Fibroblast of pulmonary artery (primary cell): ENCODE data around the gene ZCCHC7.
A peak's percentile ranks its signal among the peaks of the same experiment; 100 is the strongest.

Experiments
- DNase-seq: peaks from one replicate; pipeline ENCODE4 v3.0.0-alpha.2; 2010; ENCODE audit warnings: low read depth
- H3K4me3 ChIP-seq: replicated peaks from 2 replicates; pipeline ENCODE4 v1.5.1; 2011; ENCODE audit warnings: low read depth, mild to moderate bottlenecking, control low read depth, low read length, moderate library complexity
- CTCF ChIP-seq: IDR thresholded peaks from 2 replicates; pipeline ENCODE4 v1.5.1; 2011; ENCODE audit warnings: mild to moderate bottlenecking, control low read depth, low read length, inconsistent platforms; ENCODE audit errors: missing control alignments

The ZCCHC7 gene

GRCh38 chr9:37371565-37372464 is 251.4 kb downstream of the ZCCHC7 start:
- no peak for TF ChIP-seq CTCF
- peak; percentile 67 for DNase-seq
- H3K4me3 ChIP-seq = no peak overlapping the region

- H3K4me3 ChIP-seq = no peak overlapping the region
- no peak for DNase-seq
- no peak for TF ChIP-seq CTCF
Measured at GRCh38 chr9:37372839-37373238, 252.5 kb downstream of the ZCCHC7 start.

- TF ChIP-seq CTCF = no peak
- H3K4me3 ChIP-seq = no peak overlapping the region
- no peak for DNase-seq
Measured at GRCh38 chr9:37373621-37374020, 253.2 kb downstream of the ZCCHC7 start.

GRCh38 chr9:37374892-37375291 is 254.5 kb downstream of the ZCCHC7 start:
- no peak for DNase-seq
- no peak for TF ChIP-seq CTCF
- H3K4me3 ChIP-seq = no peak overlapping the region

- DNase-seq = no peak
- H3K4me3 ChIP-seq = no peak overlapping the region
- TF ChIP-seq CTCF = no peak
Measured at GRCh38 chr9:37377688-37378612, 257.6 kb downstream of the ZCCHC7 start.

GRCh38 chr9:37378613-37379004 is 258.2 kb downstream of the ZCCHC7 start:
- no peak for TF ChIP-seq CTCF
- no peak for DNase-seq
- no peak overlapping the region for H3K4me3 ChIP-seq
